IPS DF 6.9 (cell line): ENCODE measurements around the gene LRWD1.
"Not testable (repeated sequence)": the region's sequence is repeated elsewhere in the genome, so short reads cannot be mapped to it uniquely, and the experiment has no call there.

Source experiments
- DNase-seq: peaks from one replicate; pipeline ENCODE4 v3.0.0-alpha.2; 2013; ENCODE audit warnings: low read depth, low spot score
- H3K27ac ChIP-seq: one replicate; pipeline ENCODE4 v1.5.1; 2013; ENCODE audit warnings: low read length, control low read depth
- H3K27me3 ChIP-seq: 2 replicates; pipeline ENCODE4 v1.6.1; 2013; ENCODE audit warnings: mild to moderate bottlenecking, low read length; ENCODE audit not compliant: control insufficient read depth, insufficient read depth
- H3K36me3 ChIP-seq: 2 replicates; pipeline ENCODE4 v1.6.1; 2013; ENCODE audit warnings: low read length; ENCODE audit not compliant: control insufficient read depth, insufficient read depth
- H3K4me1 ChIP-seq: 2 replicates; pipeline ENCODE4 v1.6.1; 2013; ENCODE audit warnings: low read length; ENCODE audit not compliant: control insufficient read depth, insufficient read depth
- H3K4me3 ChIP-seq: 2 replicates; pipeline ENCODE4 v1.5.1; 2013; ENCODE audit warnings: mild to moderate bottlenecking, low read length
- H3K9me3 ChIP-seq: 2 replicates; pipeline ENCODE4 v1.6.1; 2013; ENCODE audit warnings: low read length, inconsistent platforms; ENCODE audit not compliant: control insufficient read depth, insufficient read depth
- WGBS: extraction: QIAGEN DNeasy Blood & Tissue Kit; methylation state at CpG from one replicate; pipeline ENCODE4 v1.1.7; 2013; ENCODE audit warnings: mixed read lengths, missing lambda C conversion rate; ENCODE audit not compliant: insufficient read length, insufficient coverage; 5-methylcytosine and 5-hydroxymethylcytosine counted together

LRWD1 gene

GRCh38 chr7:102454932-102455331 is 9.9 kb upstream of the LRWD1 start:
- not testable (repeated sequence) for H3K9me3 ChIP-seq
- no CpG with 5 or more reads among the region's 10 CpGs for WGBS

GRCh38 chr7:102455596-102455995 is 9.2 kb upstream of the LRWD1 start:
- peaks cover 15% of the 10 kb centered on the region for H3K36me3 ChIP-seq
- H3K9me3 ChIP-seq = no peaks in the 10 kb centered on the region
- H3K4me3 ChIP-seq = no peak overlapping the region
- DNase-seq = no peak
- no peaks in the 10 kb centered on the region for H3K27me3 ChIP-seq
- no peaks in the 10 kb centered on the region; the same call in 1 of the 2 replicates for H3K4me1 ChIP-seq
- no peak overlapping the region for H3K27ac ChIP-seq
- no CpG with 5 or more reads among the region's 11 CpGs for WGBS

More at GRCh38 chr7:102454932-102455331, 9.9 kb upstream of the LRWD1 start:
- not testable (repeated sequence) for H3K4me1 ChIP-seq, H3K4me3 ChIP-seq, H3K27me3 ChIP-seq, DNase-seq, H3K27ac ChIP-seq
- H3K36me3 ChIP-seq = peaks cover 15% of the 10 kb centered on the region

- DNase-seq = no peak
- Histone ChIP-seq H3K27ac (no peak overlapping the region), H3K4me3 (no peak overlapping the region), H3K27me3 (no peaks in the 10 kb centered on the region), H3K4me1 (no peaks in the 10 kb centered on the region; the same call in 1 of the 2 replicates), H3K36me3 (peaks cover 15% of the 10 kb centered on the region), H3K9me3 (no peaks in the 10 kb centered on the region)
- no CpG with 5 or more reads among the region's 10 CpGs for WGBS
These were observed 8.5 kb upstream of the LRWD1 start for GRCh38 chr7:102456327-102456726.

- Histone ChIP-seq H3K4me1 (no peaks in the 10 kb centered on the region; the same call in 1 of the 2 replicates), H3K36me3 (peaks cover 15% of the 10 kb centered on the region), H3K4me3 (no peak overlapping the region), H3K27me3 (no peaks in the 10 kb centered on the region), H3K27ac (no peak overlapping the region), H3K9me3 (no peaks in the 10 kb centered on the region)
- no peak for DNase-seq
- WGBS = no CpG with 5 or more reads among the region's 40 CpGs
These were observed 7.3 kb upstream of the LRWD1 start for GRCh38 chr7:102457352-102457924.

GRCh38 chr7:102459221-102459844 is 5.5 kb upstream of the LRWD1 start:
- H3K27ac ChIP-seq = no peak overlapping the region
- H3K36me3 ChIP-seq = peaks cover 15% of the 10 kb centered on the region
- peaks cover 2% of the 10 kb centered on the region for H3K4me1 ChIP-seq
- no peaks in the 10 kb centered on the region for H3K27me3 ChIP-seq
- DNase-seq = no peak
- no peaks in the 10 kb centered on the region for H3K9me3 ChIP-seq
- no peak overlapping the region for H3K4me3 ChIP-seq
- WGBS = no CpG with 5 or more reads among the region's 24 CpGs

GRCh38 chr7:102460467-102460866 is 4.3 kb upstream of the LRWD1 start:
- Histone ChIP-seq H3K27ac (no peak overlapping the region), H3K36me3 (peaks cover 15% of the 10 kb centered on the region), H3K27me3 (no peaks in the 10 kb centered on the region), H3K4me3 (no peak overlapping the region), H3K9me3 (no peaks in the 10 kb centered on the region), H3K4me1 (peaks cover 2% of the 10 kb centered on the region; the same call in 1 of the 2 replicates)
- no CpG with 5 or more reads among the region's 8 CpGs for WGBS
- DNase-seq = no peak

GRCh38 chr7:102463841-102464576 is 775 bp upstream of the LRWD1 start:
- Histone ChIP-seq H3K4me1 (peaks cover 2% of the 10 kb centered on the region; the same call in 1 of the 2 replicates), H3K27me3 (no peaks in the 10 kb centered on the region), H3K36me3 (peaks cover 11% of the 10 kb centered on the region), H3K4me3 (peak overlapping the region; percentile 60), H3K27ac (no peak overlapping the region), H3K9me3 (no peaks in the 10 kb centered on the region)
- WGBS = no CpG with 5 or more reads among the region's 24 CpGs
- DNase-seq = no peak

GRCh38 chr7:102466097-102466496 is 1.3 kb downstream of the LRWD1 start:
- WGBS = no CpG with 5 or more reads among the region's 7 CpGs
- no peaks in the 10 kb centered on the region for H3K9me3 ChIP-seq
- H3K4me1 ChIP-seq = peaks cover 2% of the 10 kb centered on the region; the same call in 1 of the 2 replicates
- no peak overlapping the region for H3K4me3 ChIP-seq
- DNase-seq = no peak
- peaks cover 7% of the 10 kb centered on the region; the same call in 1 of the 2 replicates for H3K36me3 ChIP-seq
- no peak overlapping the region for H3K27ac ChIP-seq
- no peaks in the 10 kb centered on the region for H3K27me3 ChIP-seq

GRCh38 chr7:102467581-102468477 is 3.0 kb downstream of the LRWD1 start:
- Histone ChIP-seq H3K4me1 (peaks cover 2% of the 10 kb centered on the region; the same call in 1 of the 2 replicates), H3K9me3 (no peaks in the 10 kb centered on the region), H3K27ac (no peak overlapping the region), H3K4me3 (no peak overlapping the region), H3K27me3 (no peaks in the 10 kb centered on the region), H3K36me3 (peaks cover 13% of the 10 kb centered on the region)
- DNase-seq = no peak
- no CpG with 5 or more reads among the region's 24 CpGs for WGBS
